GM21367 (cell line): ENCODE data around the gene RPRD1B.
"Not testable (repeated sequence)": the region's sequence is repeated elsewhere in the genome, so short reads cannot be mapped to it uniquely, and the experiment has no call there.

ENCODE experiments used
- ATAC-seq: cut with Tn5 transposase; IDR thresholded peaks from one replicate; pipeline ENCODE4 v1.9.1; 2021; ENCODE audit not compliant: unreplicated experiment

The RPRD1B gene

DNA sequence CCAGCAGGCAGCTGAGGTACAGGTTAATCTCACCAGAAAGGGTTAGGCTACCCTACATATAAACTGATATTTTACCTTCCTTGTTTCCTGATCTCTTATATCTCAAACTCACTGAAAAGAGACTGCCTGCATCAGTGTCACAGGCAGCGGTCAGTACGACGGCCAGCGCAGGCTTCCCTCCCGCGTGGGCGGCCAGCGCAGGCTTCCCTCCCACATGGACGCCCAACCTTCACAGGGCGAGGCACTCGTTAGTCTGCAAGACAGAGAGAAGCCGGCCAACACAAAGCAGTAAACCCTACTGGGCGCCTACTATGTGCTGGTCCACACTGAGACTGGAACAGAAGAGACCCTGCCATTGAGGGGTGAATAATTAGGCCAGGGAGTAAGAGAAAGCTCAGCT, 33.3 kb upstream of the RPRD1B start:
- no peak for ATAC-seq

DNA sequence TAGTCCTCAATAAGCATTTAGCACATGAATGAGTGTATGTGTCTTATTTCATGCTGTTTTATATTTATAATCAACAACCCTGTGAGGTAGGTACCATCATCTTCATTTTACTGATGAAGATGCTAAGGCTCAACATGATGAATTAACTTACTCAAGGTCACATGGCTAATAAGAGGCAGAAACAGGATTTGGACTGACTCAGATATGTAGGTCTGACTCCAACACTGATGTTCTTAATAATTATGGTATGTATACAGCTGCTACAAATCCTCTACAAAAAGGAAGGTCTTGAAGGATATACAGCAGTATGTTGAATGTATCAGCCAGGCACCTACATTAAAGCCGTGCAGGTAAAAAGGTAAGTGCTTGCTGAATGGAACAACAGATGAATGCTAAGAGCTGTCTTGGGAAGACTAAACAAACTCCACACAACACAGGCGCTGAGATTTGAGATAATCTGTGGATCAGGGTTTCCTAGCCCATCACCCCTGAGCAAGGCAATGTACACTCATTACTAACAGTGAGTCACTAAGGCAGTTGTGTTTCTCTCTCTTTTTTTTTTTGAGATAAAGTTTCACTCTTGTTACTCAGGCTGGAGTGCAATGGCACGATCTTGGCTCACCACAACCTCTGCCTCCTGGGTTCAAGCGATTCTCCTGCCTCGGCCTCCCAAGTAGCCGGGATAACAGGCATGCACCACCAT, 32.2 kb upstream of the RPRD1B start:
- no peak for ATAC-seq

DNA sequence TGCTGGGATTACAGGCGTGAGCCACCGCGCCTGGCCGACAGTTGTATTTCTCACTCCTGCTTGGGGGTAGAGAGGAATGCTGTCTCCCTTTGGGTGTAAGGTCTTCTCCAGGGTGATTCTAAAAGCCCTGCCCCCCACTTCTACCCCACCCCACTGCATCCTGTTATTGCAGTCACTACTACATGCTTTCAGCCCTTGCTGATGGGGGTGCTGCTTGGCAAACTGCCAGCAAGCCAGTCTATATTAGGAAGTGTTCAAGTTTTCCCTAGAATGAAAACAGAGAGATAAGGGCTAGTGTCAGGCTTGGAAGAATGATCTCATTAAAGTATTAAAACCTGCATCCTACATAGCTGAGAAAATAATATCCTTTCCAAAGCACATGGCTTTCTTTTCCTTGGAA, 31.6 kb upstream of the RPRD1B start:
- no peak for ATAC-seq

DNA sequence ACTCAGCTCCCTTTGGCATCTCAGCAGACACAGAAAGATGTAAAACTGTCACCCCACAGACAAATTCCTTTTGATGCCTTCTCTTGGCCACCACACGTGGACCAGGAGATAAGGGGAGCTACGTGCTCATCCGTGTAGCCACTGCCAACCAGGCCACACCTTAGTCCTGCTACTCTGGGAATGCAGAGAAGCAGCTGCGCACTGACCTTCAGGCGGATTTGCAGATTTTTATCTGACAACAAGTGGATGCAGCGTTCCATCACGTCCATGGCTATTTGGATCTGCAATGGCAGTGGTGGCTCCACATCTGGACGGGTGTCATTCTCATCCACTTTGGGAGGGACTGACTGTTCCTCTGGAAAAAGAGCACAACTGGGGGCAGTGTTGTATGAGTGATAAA, 31.1 kb upstream of the RPRD1B start:
- no peak for ATAC-seq

DNA sequence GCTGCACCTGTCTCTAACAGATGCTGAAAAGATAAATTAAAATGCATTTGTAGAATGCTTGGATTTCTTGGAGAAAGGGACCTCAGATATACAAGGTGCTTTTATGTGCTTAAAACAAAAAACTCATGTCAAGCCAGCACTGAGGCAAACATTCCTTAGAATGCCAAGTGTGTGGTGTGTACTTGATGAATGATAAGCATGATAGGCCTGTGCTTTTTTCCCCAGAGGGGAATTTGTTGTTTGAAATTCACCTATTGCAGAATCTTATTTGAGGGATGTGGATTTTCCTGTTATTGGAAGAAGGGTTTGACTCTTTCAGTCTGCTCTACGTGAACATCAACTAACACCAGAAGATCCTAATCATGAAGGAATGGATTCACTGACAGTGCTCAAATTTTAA, 29.1 kb upstream of the RPRD1B start:
- no peak for ATAC-seq

DNA sequence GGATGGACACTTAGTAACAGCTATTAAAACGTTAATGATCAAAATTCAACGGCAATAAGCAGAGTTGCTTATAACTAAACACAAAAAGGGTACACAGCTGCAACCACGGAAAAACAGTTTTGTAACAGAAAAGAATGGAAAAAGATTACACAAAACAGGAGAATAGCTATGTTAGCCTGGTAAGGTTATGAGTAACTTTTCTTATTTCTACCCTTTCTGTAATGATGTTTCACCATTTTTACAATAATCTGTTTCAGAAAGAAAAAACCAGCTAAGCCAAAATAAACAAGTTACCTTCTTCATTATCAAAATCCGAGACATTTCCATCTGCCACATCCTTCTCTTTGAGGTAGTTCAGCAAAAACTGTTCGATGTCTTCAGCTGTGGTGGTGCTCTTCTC, 27.6 kb upstream of the RPRD1B start:
- ATAC-seq, result no peak

DNA sequence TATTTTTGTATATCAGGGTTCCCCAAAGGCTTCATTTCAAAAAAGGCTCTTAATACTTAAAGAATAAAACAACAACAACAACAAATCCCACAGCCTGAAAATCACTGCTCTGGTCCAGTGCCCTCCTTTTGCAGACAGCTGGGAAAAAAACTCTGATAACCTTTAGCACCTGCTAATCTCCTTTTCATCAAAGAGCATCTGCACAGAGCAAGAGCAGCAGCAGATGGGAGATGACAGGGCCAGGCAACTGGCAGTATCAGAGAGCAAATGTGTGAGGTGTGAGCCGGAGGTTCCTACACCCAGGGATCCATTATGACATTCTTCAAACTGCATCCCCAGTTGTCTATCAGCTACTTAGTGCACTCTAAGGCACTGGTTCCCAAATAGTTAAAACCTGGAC, 26.0 kb upstream of the RPRD1B start:
- no peak for ATAC-seq

DNA sequence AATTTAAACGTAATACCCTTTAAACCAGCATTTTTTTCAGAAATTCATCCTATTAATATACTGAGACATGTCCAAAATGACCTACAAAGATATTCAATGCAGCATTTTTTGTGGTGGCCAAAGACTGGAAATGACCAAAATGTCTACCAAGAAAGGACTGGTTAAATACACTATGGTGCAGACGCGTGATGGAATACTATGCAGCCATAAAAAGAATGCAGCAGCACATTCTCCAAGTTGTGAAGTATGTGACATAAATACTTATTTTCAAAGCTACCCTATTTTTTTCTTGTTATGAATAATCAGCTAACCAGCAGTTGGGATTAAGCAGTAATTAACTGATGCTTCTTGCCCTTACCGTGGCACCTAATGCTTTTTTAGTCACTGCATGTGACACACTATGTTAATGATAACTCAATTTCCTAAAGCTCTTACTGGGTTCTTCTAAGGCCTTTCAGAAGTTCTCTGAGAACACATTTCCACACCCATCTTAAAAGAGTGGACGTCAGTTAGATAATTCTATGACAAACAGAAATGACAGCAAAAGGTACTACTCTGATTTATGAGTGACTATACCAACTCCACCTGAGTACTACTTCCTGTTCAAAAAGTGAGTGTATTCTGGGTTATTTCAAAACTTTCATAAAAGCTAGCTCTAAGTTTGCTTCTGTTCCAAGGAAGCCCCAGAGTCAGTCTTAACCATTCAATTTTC, 25.2 kb upstream of the RPRD1B start:
- ATAC-seq, result no peak

DNA sequence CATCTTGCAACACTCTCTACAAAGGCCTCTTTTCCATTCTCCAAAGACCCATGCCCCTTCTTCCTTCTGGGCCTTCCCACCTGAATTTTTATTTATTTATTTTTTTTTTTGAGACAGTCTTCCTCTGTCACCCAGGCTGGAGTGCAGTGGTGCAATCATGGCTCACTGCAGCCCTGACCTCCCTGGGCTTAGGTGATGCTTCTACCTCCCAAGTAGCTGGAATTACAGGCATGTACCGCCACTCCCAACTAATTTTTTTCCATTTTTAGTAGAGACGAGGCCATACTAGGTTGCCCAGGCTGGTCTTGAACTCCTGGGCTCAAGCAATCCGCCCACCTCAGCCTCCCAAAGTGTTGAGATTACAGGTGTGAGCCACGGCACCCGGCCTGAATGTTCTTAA, 24.1 kb upstream of the RPRD1B start:
- not testable (repeated sequence) for ATAC-seq

DNA sequence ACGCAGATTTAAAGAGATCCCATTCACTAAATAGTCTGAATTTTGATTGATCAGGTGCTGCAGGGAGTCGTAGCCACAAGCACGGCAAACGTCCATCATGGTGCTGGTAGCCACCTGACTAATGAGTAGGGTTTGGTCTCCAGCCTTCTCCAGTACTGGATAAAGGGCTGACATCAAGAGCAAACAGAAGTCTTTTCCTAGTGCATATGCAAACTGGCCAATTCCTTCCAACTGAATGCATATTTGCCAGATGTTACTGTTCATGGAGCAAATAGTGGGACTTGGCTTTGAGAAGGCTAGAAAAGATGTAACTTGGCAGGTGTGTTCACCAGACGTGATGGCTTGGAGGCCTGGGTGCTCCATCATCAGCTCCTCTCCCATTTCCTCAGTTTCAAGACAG, 21.9 kb upstream of the RPRD1B start:
- no peak for ATAC-seq

DNA sequence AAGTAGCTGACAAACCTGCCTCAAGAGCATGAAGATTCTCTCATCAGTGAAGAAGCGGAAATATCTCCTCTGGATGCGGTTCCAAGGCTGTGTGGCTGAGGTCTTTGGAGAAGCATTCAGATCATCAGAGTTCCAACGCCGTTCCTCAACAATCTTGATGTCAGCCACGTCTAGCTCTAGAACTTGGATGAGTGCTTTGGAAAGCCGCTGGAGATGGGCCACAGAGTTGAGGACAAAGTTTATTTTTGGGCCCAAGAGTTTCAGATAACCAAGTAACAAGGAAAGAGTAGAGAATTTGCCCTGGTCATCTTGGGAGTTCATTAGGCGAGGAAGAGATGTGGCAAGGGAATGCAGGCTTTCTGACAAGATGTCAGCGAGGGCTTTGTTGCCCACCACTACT, 21.2 kb upstream of the RPRD1B start:
- ATAC-seq, result no peak

DNA sequence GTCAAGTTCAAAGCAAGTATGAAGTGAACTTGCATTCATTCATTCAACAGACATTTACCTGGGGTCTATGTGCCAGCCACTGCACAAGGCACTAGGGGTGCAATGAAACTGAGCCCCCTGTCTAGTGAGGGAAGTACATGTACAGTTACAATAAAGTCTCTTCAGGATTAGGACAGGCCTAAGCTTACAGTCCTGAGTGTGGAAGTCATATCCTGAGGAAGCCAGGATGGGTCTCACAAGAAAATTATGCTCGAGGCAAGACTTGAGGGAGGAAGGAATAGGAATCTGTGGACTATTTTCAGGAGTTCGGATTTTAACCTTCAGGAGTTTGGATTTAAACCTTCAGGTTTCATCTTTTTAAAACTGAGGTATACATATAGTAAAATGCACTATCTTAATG, 19.7 kb upstream of the RPRD1B start:
- ATAC-seq, result no peak

DNA sequence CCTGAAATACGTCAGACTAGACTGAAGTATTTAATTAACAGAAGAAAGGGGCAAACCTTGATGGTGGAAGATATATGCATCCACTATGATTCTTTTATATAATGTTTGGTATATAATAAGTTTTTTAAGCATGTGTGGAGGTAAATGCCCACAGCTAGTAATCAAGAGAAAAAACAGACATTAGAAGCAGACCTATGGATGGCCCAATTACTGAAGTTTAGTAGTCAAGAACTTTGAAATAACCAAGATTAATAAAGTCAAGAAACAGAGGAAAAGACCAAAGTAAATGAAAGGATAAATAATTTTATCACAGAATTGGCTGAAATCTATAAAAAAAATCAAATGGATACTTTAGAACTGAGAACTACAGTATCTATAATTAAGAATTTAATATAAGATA, 15.6 kb upstream of the RPRD1B start:
- no peak for ATAC-seq

DNA sequence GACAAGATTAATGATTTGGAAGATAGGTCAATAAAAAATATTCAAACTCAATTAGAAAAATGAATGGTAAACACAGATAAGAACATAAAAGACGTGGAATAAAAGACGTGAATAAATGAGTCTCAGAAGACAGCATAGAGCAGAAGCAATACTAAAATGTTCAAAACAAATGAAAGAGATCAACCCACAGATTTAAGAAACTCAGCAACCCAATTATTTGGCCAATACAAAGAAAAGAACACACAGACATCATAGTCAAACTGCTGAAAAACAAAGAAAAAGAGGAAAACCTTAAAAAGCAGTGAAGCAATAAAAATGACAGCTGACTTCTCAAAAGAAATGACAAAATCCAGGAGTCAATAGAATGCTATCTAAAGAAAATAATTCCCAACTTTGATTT, 15.2 kb upstream of the RPRD1B start:
- no peak for ATAC-seq

DNA sequence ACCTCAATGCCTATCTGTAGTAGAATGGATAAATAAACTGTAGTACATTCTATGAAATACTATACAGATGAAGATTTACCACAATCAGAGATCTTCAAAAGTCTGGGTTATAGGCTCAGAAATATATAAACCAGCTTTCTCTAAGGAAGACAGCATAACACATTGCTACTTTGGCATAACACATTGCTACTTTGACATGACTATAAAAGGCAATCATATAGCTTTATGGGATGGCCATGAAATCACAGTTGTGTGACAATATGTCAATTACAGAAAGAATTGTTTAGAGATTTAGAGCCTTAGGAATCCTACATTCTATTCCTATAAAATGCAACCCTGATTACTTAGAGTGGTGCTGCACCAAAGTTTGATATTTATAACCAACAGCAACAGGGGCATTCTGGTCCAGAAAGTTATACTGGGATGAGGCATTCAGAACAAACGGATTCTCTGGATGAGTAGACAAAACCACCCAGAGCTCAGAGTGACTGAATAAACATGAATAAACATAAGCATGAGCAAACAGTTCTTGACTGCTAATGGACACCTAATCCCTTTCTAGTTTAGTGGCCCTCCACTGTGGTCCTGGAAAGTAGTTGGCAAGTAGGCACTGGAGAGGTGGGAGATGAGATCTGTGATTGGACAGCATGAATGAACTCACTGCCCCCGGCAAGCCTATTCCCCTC, 12.3 kb upstream of the RPRD1B start:
- no peak for ATAC-seq

DNA sequence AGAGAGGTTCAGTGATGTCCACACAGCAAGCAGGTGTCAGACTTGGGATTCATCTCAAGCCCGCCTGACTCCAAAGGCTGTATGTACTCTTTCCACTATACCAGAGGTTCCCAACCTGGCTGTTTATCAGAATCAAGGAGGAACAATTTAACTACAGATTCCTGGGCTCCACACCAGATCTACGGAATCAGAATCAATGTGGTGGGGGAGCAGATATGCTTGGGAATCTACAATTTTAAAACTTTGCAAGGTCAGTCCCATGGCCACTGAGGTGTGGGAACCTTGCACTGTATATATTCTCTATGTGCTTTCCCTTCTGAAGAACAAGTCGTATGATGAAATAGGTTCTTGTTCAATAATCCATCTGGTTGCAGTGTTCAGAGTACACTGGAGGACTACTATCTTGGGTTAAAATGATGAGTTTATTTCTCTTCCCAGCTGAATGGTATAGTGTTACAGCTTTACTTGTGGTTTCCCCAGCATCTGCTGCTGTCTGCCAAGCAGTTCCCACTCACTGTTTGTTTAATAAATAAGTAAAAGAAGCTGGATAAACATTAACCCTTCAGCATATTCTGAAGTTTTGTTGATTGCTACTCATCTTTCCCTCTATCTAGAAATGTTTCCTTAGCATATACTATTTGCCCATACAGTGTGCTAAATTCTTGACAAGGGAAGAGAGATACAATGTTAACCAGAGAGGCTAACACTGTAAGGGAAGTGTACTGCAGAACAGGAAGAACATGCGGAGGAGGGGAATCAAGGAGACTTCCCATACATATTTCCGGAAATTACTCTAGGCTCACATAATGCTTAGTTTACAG, 10.2 kb upstream of the RPRD1B start:
- ATAC-seq, result no peak

DNA sequence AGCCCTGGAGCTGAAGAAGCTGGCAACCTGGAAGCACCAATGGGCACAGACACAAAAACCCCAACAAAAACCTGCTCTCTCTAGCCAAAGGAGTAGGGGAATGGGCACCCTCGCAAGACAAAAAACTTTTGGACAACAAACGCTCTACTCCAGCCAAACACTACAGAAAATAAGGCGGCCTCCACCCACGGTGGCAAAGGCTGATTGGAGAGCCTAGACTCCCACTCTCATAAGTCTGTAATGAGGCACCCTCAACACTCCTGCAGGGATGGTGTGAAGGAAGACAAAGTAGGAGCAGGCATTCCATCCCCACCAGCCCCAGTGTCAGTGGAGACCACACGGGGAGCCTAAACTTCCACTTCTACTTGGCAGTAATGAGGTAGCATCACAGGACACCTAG, 9.1 kb upstream of the RPRD1B start:
- no peak for ATAC-seq

DNA sequence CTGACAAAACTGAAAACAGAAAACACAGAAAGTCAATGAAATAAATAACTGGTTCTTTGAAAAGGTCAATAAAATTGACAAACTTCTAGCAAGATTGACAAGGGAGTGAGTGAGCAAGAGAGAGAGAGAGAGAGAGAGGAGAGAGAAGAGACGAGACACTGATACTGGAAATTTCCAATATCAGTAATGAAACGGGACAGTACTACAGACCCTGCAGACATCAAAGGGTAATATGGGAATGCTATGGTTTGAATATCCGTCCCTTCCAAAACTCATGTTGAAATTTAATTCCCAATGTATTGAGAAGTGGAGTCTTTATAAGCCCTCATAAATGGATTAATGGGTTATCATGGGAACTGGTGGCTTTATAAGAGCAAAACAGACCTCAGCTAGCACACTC, 4.1 kb upstream of the RPRD1B start:
- no peak for ATAC-seq

DNA sequence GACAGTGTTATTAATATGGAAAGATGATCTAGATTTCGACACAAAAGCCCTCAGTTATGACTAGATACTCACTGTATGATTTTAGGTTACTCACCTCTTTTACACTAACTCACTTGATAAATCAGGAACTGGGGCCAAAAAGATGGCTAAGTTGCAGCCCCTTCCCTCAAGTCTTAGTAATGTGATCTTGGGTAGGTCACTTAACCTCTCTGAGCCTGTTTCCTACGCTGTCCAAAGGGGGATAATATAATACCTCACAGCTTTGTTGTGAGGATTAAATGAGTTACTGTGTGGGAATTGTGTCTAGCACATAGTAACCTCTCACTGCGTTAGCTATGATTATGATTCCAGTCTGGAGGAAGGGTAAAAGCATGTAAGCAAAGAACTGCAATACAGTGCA, 1.6 kb upstream of the RPRD1B start:
- ATAC-seq, result no peak

DNA sequence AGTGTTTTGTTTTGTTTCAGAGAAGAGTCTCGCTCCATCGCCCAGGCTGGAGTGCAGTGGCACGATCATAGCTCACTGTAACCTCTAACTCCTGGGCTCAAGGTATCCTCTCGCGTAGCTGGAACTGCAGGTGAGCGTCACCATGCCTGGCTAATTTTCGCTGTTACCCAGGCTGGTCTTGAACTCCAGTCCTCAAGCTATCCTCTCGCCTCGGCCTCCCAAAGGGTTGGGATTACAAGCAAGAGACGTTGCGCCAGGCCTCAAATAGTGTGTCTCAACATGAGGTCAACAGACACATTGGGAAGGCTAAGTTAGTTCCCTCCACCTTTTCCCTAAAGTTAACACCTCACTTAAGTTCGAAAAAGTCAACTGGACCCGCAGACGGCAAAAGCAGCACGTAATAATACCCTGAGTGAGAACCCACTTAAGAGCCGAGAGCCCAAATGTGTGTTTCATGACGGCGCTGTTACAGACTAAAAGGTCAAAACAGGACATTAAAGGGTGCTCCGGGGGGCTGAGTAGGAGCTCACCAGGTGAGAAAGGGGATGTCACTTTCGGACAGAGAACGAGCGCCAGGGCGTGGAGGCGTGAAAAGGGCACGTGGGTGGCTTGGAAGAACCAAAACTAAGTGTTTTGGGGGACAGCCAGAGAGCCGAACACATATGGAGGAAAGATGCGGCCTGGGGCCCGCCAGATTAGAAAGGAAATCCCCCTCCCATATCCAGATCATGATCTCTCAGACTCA, 789 bp upstream of the RPRD1B start:
- peak; percentile 33 for ATAC-seq

DNA sequence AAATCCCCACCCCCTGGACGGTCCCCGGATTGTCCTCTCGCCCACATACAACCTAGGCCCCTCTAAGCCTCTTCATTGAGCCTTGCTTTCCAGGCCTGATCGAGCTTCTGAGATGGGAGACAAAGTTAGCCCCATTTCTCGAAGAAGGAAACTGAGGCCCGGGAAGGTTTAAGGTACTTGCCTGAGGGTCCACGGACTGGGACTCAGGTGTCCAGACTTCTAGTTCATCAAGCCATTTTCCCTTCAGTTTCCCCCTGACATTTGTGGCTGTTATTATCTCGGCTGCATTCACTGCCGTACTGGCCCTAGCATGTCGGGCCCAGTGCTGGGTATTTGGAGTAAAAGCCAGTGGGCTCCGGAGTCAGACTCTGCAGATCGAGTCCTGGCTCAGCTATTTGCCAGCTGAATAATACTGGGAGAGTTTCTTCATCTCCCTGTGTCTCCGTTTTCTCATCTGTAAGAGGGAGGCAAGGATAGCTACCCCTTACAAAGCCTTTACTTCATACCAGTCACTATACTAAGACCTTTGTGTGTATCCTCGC, 633 bp downstream of the RPRD1B start:
- ATAC-seq, result peak; percentile 3
